GM18873 (cell line): ENCODE measurements around the gene METRNL.
"Not testable (repeated sequence)": the region's sequence is repeated elsewhere in the genome, so short reads cannot be mapped to it uniquely, and the experiment has no call there.

Experiments
- ATAC-seq: cut with Tn5 transposase; IDR thresholded peaks from one replicate; pipeline ENCODE4 v1.9.1; 2021; ENCODE audit warnings: mild to moderate bottlenecking, moderate library complexity, moderate number of reproducible peaks; ENCODE audit not compliant: unreplicated experiment, low FRiP score

Gene METRNL

GRCh38 chr17:83065660-83066542 is 13.5 kb upstream of the METRNL start:
- no peak for ATAC-seq

GRCh38 chr17:83066543-83066890 is 12.9 kb upstream of the METRNL start:
- not testable (repeated sequence) for ATAC-seq

GRCh38 chr17:83067071-83067717 is 12.2 kb upstream of the METRNL start:
- no peak for ATAC-seq

GRCh38 chr17:83067718-83068261 is 11.6 kb upstream of the METRNL start:
- ATAC-seq: no peak

- no peak for ATAC-seq
Measured at GRCh38 chr17:83068641-83069570, 10.5 kb upstream of the METRNL start.

- ATAC-seq: no peak
Measured at GRCh38 chr17:83069571-83069906, 9.9 kb upstream of the METRNL start.

GRCh38 chr17:83069931-83070742 is 9.3 kb upstream of the METRNL start:
- no peak for ATAC-seq

GRCh38 chr17:83070800-83071341 is 8.5 kb upstream of the METRNL start:
- no peak for ATAC-seq

GRCh38 chr17:83071365-83071764 is 8.0 kb upstream of the METRNL start:
- ATAC-seq: no peak

GRCh38 chr17:83071966-83072562 is 7.3 kb upstream of the METRNL start:
- no peak for ATAC-seq

- no peak for ATAC-seq
Measured at GRCh38 chr17:83072600-83073358, 6.6 kb upstream of the METRNL start.

GRCh38 chr17:83073389-83074063 is 5.9 kb upstream of the METRNL start:
- ATAC-seq: no peak

GRCh38 chr17:83074486-83075223 is 4.8 kb upstream of the METRNL start:
- no peak for ATAC-seq

- ATAC-seq: no peak
Measured at GRCh38 chr17:83075270-83075880, 4.0 kb upstream of the METRNL start.

- no peak for ATAC-seq
Measured at GRCh38 chr17:83076938-83077337, 2.5 kb upstream of the METRNL start.

GRCh38 chr17:83077411-83077810 is 2.0 kb upstream of the METRNL start:
- ATAC-seq: no peak

GRCh38 chr17:83077939-83078338 is 1.5 kb upstream of the METRNL start:
- no peak for ATAC-seq
